ENCODE results near the gene GGT6. TPM values are rescaled to one million over a fixed set of nuclear protein-coding genes. Genes with fewer than 3 reads are reported as not detected.

The GGT6 gene
- total and polyA plus RNA-seq, 8 donors, result 20.7 to 36.1 (median 32.9) TPM

- no peak overlapping the region for H3K27ac ChIP-seq
- H3K4me3 ChIP-seq, result no peak overlapping the region
- H3K27me3 ChIP-seq, result no peaks in the 10 kb centered on the region
- FAIRE-seq (no peak), DNase-seq (no peak), ATAC-seq (no peak)
- H3K4me1 ChIP-seq, result no peaks in the 10 kb centered on the region
- H3K9me3 ChIP-seq, result no peaks in the 10 kb centered on the region
- no peaks in the 10 kb centered on the region for H3K36me3 ChIP-seq
- 85 to 92% methylated on average over 17 of the region's 17 CpGs for WGBS, 2 donors
- intact Hi-C loops (cut with DNase I), result no loop called here
- no peak for TF ChIP-seq CTCF (IDR thresholded peaks at IDR 0.05)
Measured at GRCh38 chr17:4531988-4532736, 28.2 kb downstream of the GGT6 start.

GRCh38 chr17:4530799-4531730 lies 29.3 kb downstream of the GGT6 start:
- intact Hi-C loops (cut with DNase I), result no loop called here
- FAIRE-seq (no peak), ATAC-seq (no peak), DNase-seq (no peak)
- no peaks in the 10 kb centered on the region for H3K36me3 ChIP-seq
- TF ChIP-seq CTCF (IDR thresholded peaks at IDR 0.05), result no peak
- H3K4me3 ChIP-seq, result no peak overlapping the region
- 82 to 85% methylated on average over 30 of the region's 30 CpGs for WGBS, 2 donors
- H3K9me3 ChIP-seq, result no peaks in the 10 kb centered on the region
- no peak overlapping the region for H3K27ac ChIP-seq
- H3K4me1 ChIP-seq, result no peaks in the 10 kb centered on the region
- no peaks in the 10 kb centered on the region for H3K27me3 ChIP-seq

GRCh38 chr17:4529533-4530152 lies 30.7 kb downstream of the GGT6 start:
- Histone ChIP-seq H3K9me3 (no peaks in the 10 kb centered on the region), H3K27ac (no peak overlapping the region), H3K4me3 (no peak overlapping the region), H3K36me3 (no peaks in the 10 kb centered on the region), H3K27me3 (no peaks in the 10 kb centered on the region), H3K4me1 (no peaks in the 10 kb centered on the region)
- intact Hi-C loops (cut with DNase I), result no loop called here
- DNase-seq (no peak), ATAC-seq (no peak), FAIRE-seq (no peak)
- WGBS, 2 donors, result 83 to 86% methylated on average over 12 to 13 of the region's 13 CpGs
- no peak for TF ChIP-seq CTCF (IDR thresholded peaks at IDR 0.05)

GRCh38 chr17:4527566-4528125 lies 32.7 kb downstream of the GGT6 start:
- Histone ChIP-seq H3K9me3 (no peaks in the 10 kb centered on the region), H3K27me3 (no peaks in the 10 kb centered on the region), H3K4me1 (no peaks in the 10 kb centered on the region), H3K27ac (no peak overlapping the region), H3K4me3 (no peak overlapping the region), H3K36me3 (no peaks in the 10 kb centered on the region)
- DNase-seq, result no peak
- intact Hi-C loops (cut with DNase I), result no loop called here
- WGBS, 2 donors, result 86 to 89% methylated on average over 12 of the region's 12 CpGs
- FAIRE-seq, result no peak
- TF ChIP-seq CTCF (IDR thresholded peaks at IDR 0.05), result no peak
- ATAC-seq, result no peak

Data from pancreas (tissue), 10 donors.